Trophoblast cell (in vitro differentiated cells and primary cell): Measurements from ENCODE around the gene MORN1.

Experiments
- DNase-seq, 2 donors: peaks; one replicate each; pipeline ENCODE4 v3.0.0-alpha.2; 2016
- H2AFZ ChIP-seq: 2 replicates; pipeline ENCODE4 v1.6.1; 2013; ENCODE audit warnings: low read length, moderate library complexity, mild to moderate bottlenecking; ENCODE audit not compliant: insufficient read depth, poor library complexity
- H2AK5ac ChIP-seq: 2 replicates; pipeline ENCODE4 v1.6.1; 2013; ENCODE audit warnings: mild to moderate bottlenecking, low read length
- H2BK120ac ChIP-seq: 2 replicates; pipeline ENCODE4 v1.6.1; 2013; ENCODE audit warnings: low read length, mild to moderate bottlenecking, moderate library complexity; ENCODE audit not compliant: insufficient read depth, poor library complexity
- H2BK12ac ChIP-seq: 2 replicates; pipeline ENCODE4 v1.6.1; 2013; ENCODE audit warnings: mild to moderate bottlenecking, low read length, moderate library complexity
- H2BK5ac ChIP-seq: 2 replicates; pipeline ENCODE4 v1.6.1; 2013; ENCODE audit warnings: low read length, low read depth, moderate library complexity, mild to moderate bottlenecking; ENCODE audit not compliant: poor library complexity
- H3K14ac ChIP-seq: 2 replicates; pipeline ENCODE4 v1.6.1; 2013; ENCODE audit warnings: mild to moderate bottlenecking, low read length
- H3K18ac ChIP-seq: 2 replicates; pipeline ENCODE4 v1.6.1; 2013; ENCODE audit warnings: mild to moderate bottlenecking, low read length
- H3K23ac ChIP-seq: 2 replicates; pipeline ENCODE4 v1.6.1; 2013; ENCODE audit warnings: low read length
- H3K27ac ChIP-seq: 2 replicates; pipeline ENCODE4 v1.5.1; 2013; ENCODE audit warnings: low read depth, mild to moderate bottlenecking, inconsistent platforms, low read length, moderate library complexity
- H3K27me3 ChIP-seq: 2 replicates; pipeline ENCODE4 v1.6.1; 2013; ENCODE audit warnings: inconsistent platforms, mild to moderate bottlenecking, low read length, moderate library complexity; ENCODE audit not compliant: insufficient read depth
- H3K36me3 ChIP-seq, 2 experiments: 1 replicate in 1 of 2; 2 replicates in 1 of 2; pipeline ENCODE4 v1.6.1; 2013; ENCODE audit warnings: low read length in 2 of 2, mild to moderate bottlenecking in 2 of 2, moderate library complexity in 1 of 2; ENCODE audit not compliant: insufficient read depth in 2 of 2, control insufficient read depth in 1 of 2
- H3K4ac ChIP-seq: 2 replicates; pipeline ENCODE4 v1.6.1; 2013; ENCODE audit warnings: low read depth, mild to moderate bottlenecking, low read length, moderate library complexity
- H3K4me1 ChIP-seq, 2 experiments: 1 replicate in 1 of 2; 2 replicates in 1 of 2; pipeline ENCODE4 v1.6.1; 2013; ENCODE audit warnings: low read length in 2 of 2, mild to moderate bottlenecking in 2 of 2, moderate library complexity in 1 of 2; ENCODE audit not compliant: insufficient read depth in 2 of 2, control insufficient read depth in 1 of 2
- H3K4me2 ChIP-seq: 2 replicates; pipeline ENCODE4 v1.6.1; 2013; ENCODE audit warnings: inconsistent platforms, mild to moderate bottlenecking, low read length, moderate library complexity
- H3K4me3 ChIP-seq: 2 replicates; pipeline ENCODE4 v1.5.1; 2013; ENCODE audit warnings: mild to moderate bottlenecking, low read depth, low read length, inconsistent platforms
- H3K79me1 ChIP-seq: one replicate; pipeline ENCODE4 v1.6.1; 2013; ENCODE audit warnings: low read length
- H3K79me2 ChIP-seq: 2 replicates; pipeline ENCODE4 v1.6.1; 2013; ENCODE audit warnings: low read length, mild to moderate bottlenecking; ENCODE audit not compliant: control insufficient read depth, insufficient read depth, poor library complexity
- H3K9ac ChIP-seq: 2 replicates; pipeline ENCODE4 v1.6.1; 2013; ENCODE audit warnings: mild to moderate bottlenecking, low read length
- H3K9me3 ChIP-seq: 2 replicates; pipeline ENCODE4 v1.6.1; 2013; ENCODE audit warnings: low read depth, mild to moderate bottlenecking, control low read depth, inconsistent platforms, low read length; ENCODE audit not compliant: insufficient read depth
- H4K12ac ChIP-seq: 2 replicates; pipeline ENCODE4 v1.6.1; 2013; ENCODE audit warnings: low read depth, mild to moderate bottlenecking, low read length, moderate library complexity
- H4K8ac ChIP-seq: 2 replicates; pipeline ENCODE4 v1.6.1; 2013; ENCODE audit warnings: low read depth, mild to moderate bottlenecking, low read length, moderate library complexity
- H4K91ac ChIP-seq: one replicate; pipeline ENCODE4 v1.6.1; 2013; ENCODE audit warnings: low read depth, mild to moderate bottlenecking, low read length, moderate library complexity
- WGBS: extraction: QIAGEN DNeasy Blood & Tissue Kit; methylation state at CpG from one replicate; pipeline ENCODE4 v1.1.7; 2013; ENCODE audit warnings: missing lambda C conversion rate; ENCODE audit not compliant: insufficient read length, insufficient coverage; ENCODE audit errors: extremely low coverage; 5-methylcytosine and 5-hydroxymethylcytosine counted together

MORN1 gene

GRCh38 chr1:2438038-2438437 lies 46.7 kb upstream of the MORN1 start:
- no peak for DNase-seq
- Histone ChIP-seq H3K18ac (no peak overlapping the region), H3K4me2 (no peak overlapping the region), H3K4me1 (no peaks in the 10 kb centered on the region), H3K9ac (no peak overlapping the region), H4K8ac (no peak overlapping the region), H2BK5ac (no peak overlapping the region), H3K4ac (no peak overlapping the region), H2BK12ac (no peak overlapping the region), H4K91ac (no peak overlapping the region), H3K4me3 (no peak overlapping the region), H3K27me3 (peaks cover 6% of the 10 kb centered on the region), H2BK120ac (no peak overlapping the region), H3K27ac (no peak overlapping the region), H3K79me2 (no peaks in the 10 kb centered on the region), H4K12ac (no peak overlapping the region), H2AFZ (no peak overlapping the region), H3K9me3 (peaks cover 4% of the 10 kb centered on the region), H3K23ac (no peak overlapping the region), H2AK5ac (no peak overlapping the region), H3K79me1 (no peaks in the 10 kb centered on the region), H3K36me3 (no peaks in the 10 kb centered on the region), H3K14ac (no peak overlapping the region)
- WGBS, result no CpG with 5 or more reads among the region's 15 CpGs

DNA sequence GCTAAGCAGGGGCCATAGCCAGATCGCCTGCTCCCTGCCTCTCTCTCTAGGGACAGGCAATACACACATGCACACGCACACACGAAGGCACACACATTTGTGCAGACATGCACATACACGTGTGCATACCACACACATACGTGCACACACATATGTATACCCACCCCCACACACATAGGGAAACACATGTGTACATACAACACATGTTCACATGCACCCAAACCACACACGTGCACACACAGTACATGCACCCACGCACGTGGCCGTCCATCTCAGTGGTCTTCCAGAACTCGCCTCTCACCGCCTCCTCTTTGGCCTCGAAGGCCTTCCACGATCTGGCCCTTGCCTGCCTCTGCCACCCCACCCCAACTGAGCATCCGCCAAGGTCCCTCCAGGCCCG lies 46.3 kb upstream of the MORN1 start:
- Histone ChIP-seq H3K23ac (peak overlapping the region; percentile 44), H2AFZ (no peak overlapping the region), H3K4me1 (no peaks in the 10 kb centered on the region), H2BK12ac (no peak overlapping the region), H4K91ac (no peak overlapping the region), H3K18ac (no peak overlapping the region), H3K27ac (no peak overlapping the region), H3K14ac (no peak overlapping the region), H2AK5ac (no peak overlapping the region), H3K36me3 (no peaks in the 10 kb centered on the region), H3K27me3 (peaks cover 2% of the 10 kb centered on the region), H4K12ac (no peak overlapping the region), H3K79me2 (no peaks in the 10 kb centered on the region), H3K9me3 (peaks cover 2% of the 10 kb centered on the region), H3K4ac (no peak overlapping the region), H3K79me1 (no peaks in the 10 kb centered on the region), H3K4me3 (no peak overlapping the region), H2BK5ac (no peak overlapping the region), H3K9ac (no peak overlapping the region), H3K4me2 (no peak overlapping the region), H4K8ac (no peak overlapping the region), H2BK120ac (no peak overlapping the region)
- DNase-seq, result no peak
- WGBS, result no CpG with 5 or more reads among the region's 15 CpGs

- WGBS, result no CpG with 5 or more reads among the region's 7 CpGs
- no peak overlapping the region for H4K12ac ChIP-seq
- DNase-seq, result no peak
- no peak overlapping the region for H3K4me3 ChIP-seq
- no peaks in the 10 kb centered on the region for H3K79me1 ChIP-seq
- no peak overlapping the region for H2AFZ ChIP-seq
- no peak overlapping the region for H2AK5ac ChIP-seq
- H3K9ac ChIP-seq, result no peak overlapping the region
- H2BK120ac ChIP-seq, result no peak overlapping the region
- H3K27me3 ChIP-seq, result no peaks in the 10 kb centered on the region
- H3K36me3 ChIP-seq, result no peaks in the 10 kb centered on the region
- no peak overlapping the region for H4K91ac ChIP-seq
- H3K79me2 ChIP-seq, result no peaks in the 10 kb centered on the region
- H3K18ac ChIP-seq, result no peak overlapping the region
- no peak overlapping the region for H2BK5ac ChIP-seq
- no peak overlapping the region for H3K23ac ChIP-seq
- H3K4me1 ChIP-seq, result no peaks in the 10 kb centered on the region
- peaks cover 2% of the 10 kb centered on the region for H3K9me3 ChIP-seq
- no peak overlapping the region for H3K14ac ChIP-seq
- no peak overlapping the region for H4K8ac ChIP-seq
- no peak overlapping the region for H2BK12ac ChIP-seq
- H3K27ac ChIP-seq, result no peak overlapping the region
- no peak overlapping the region for H3K4ac ChIP-seq
- no peak overlapping the region for H3K4me2 ChIP-seq
Observed at GRCh38 chr1:2436876-2437275, 45.5 kb upstream of the MORN1 start.

GRCh38 chr1:2435746-2436355 lies 44.5 kb upstream of the MORN1 start:
- no peak overlapping the region for H2AFZ ChIP-seq
- no peak overlapping the region for H4K8ac ChIP-seq
- H3K36me3 ChIP-seq, result no peaks in the 10 kb centered on the region
- H3K79me2 ChIP-seq, result no peaks in the 10 kb centered on the region
- H3K14ac ChIP-seq, result no peak overlapping the region
- no peak overlapping the region for H2AK5ac ChIP-seq
- no peak overlapping the region for H3K9ac ChIP-seq
- no peak overlapping the region for H3K23ac ChIP-seq
- no peak overlapping the region for H2BK120ac ChIP-seq
- no peak overlapping the region for H3K4me3 ChIP-seq
- H2BK5ac ChIP-seq, result no peak overlapping the region
- no CpG with 5 or more reads among the region's 2 CpGs for WGBS
- no peak overlapping the region for H4K91ac ChIP-seq
- H3K9me3 ChIP-seq, result peaks cover 2% of the 10 kb centered on the region
- H3K4ac ChIP-seq, result no peak overlapping the region
- H3K18ac ChIP-seq, result no peak overlapping the region
- no peak for DNase-seq
- H3K79me1 ChIP-seq, result no peaks in the 10 kb centered on the region
- H3K4me1 ChIP-seq, result no peaks in the 10 kb centered on the region
- no peak overlapping the region for H4K12ac ChIP-seq
- H3K4me2 ChIP-seq, result no peak overlapping the region
- H3K27ac ChIP-seq, result no peak overlapping the region
- no peaks in the 10 kb centered on the region for H3K27me3 ChIP-seq
- H2BK12ac ChIP-seq, result no peak overlapping the region
